Activated CD8-positive, alpha-beta T cell treated with anti-CD3 and anti-CD28 coated beads, Interleukin-2, amount 10 ng/mL, durations not matched to agents 7 days and 5 days (primary cell): ENCODE data around the gene MRPL28. TPM values are rescaled to one million over a fixed set of nuclear protein-coding genes. Genes with fewer than 3 reads are reported as not detected.

ENCODE experiments used
- total RNA-seq, 2 experiments: library from RNA; stranded (reverse); gene quantifications; one replicate each; pipeline ENCODE4 v1.2.3, GENCODE V29; 2021

The MRPL28 gene
- total RNA-seq, 2 experiments from 2014 or later: 95.3 to 95.8 TPM

Other genes with a start within 250 kb of the MRPL28 start
- gene NPRL3, start 231.9 kb downstream of the MRPL28 start, total RNA-seq: 10 to 100 TPM; 30.8 to 36.8 TPM
- not detected for gene HBZ, start 217.9 kb downstream of the MRPL28 start, total RNA-seq
- not detected for gene HBM, start 204.6 kb downstream of the MRPL28 start, total RNA-seq
- not detected for gene HBA2, start 197.7 kb downstream of the MRPL28 start, total RNA-seq
- gene HBA1, start 193.9 kb downstream of the MRPL28 start, total RNA-seq: not detected
- not detected for gene HBQ1, start 190.1 kb downstream of the MRPL28 start, total RNA-seq
- gene LUC7L, start 141.1 kb downstream of the MRPL28 start, total RNA-seq: 10 to 100 TPM; 56.1 to 58.4 TPM
- gene FAM234A, start 135.7 kb downstream of the MRPL28 start, total RNA-seq: 10 to 100 TPM; 10.9 to 11.8 TPM
- gene RGS11, start 94.6 kb downstream of the MRPL28 start, total RNA-seq: not detected
- not detected for gene ARHGDIG, start 89.9 kb downstream of the MRPL28 start, total RNA-seq
- gene PDIA2, start 87.4 kb downstream of the MRPL28 start, total RNA-seq: not detected
- gene AXIN1, start 17.8 kb downstream of the MRPL28 start, total RNA-seq: 10 to 100 TPM; 25.1 to 26.1 TPM
- 10 to 100 TPM; 80.6 to 85.8 TPM for gene PGAP6, start 11.4 kb upstream of the MRPL28 start, total RNA-seq
- gene NME4, start 26.7 kb upstream of the MRPL28 start, total RNA-seq: 1 to 10 TPM; 5.2 to 6.8 TPM
- gene DECR2, start 31.3 kb upstream of the MRPL28 start, total RNA-seq: 1 to 10 TPM; 4.7 to 6.3 TPM
- gene RAB11FIP3, start 55.1 kb upstream of the MRPL28 start, total RNA-seq: 10 to 100 TPM; 20.7 to 23.4 TPM
- gene CAPN15, start 157.2 kb upstream of the MRPL28 start, total RNA-seq: 10 to 100 TPM; 85.3 to 93.0 TPM
- gene PRR35, start 189.9 kb upstream of the MRPL28 start, total RNA-seq: not detected
- gene NHLRC4, start 196.5 kb upstream of the MRPL28 start, total RNA-seq: 1 to 10 TPM; 1.6 TPM
- 10 to 100 TPM; 41.2 to 43.0 TPM for gene PIGQ, start 199.4 kb upstream of the MRPL28 start, total RNA-seq
- gene RAB40C, start 219.5 kb upstream of the MRPL28 start, total RNA-seq: 10 to 100 TPM; 13.1 to 15.0 TPM